WTC11 (cell line): ENCODE data around the gene JCAD.

Experiments
- CTCF ChIP-seq: fragments of 200-600 bp; IDR thresholded peaks from 2 replicates; pipeline ENCODE4 v1.8.0; 2022; ENCODE audit warnings: antibody characterized with exemption
- ELF4 ChIP-seq: sonication (generic); formaldehyde crosslinking; IDR thresholded peaks from 2 replicates; pipeline ENCODE4 v1.8.1; 2022; ENCODE audit warnings: low read depth, mild to moderate bottlenecking, moderate library complexity, missing genetic modification reagents

- TF ChIP-seq CTCF (no peak), ELF4 (CRISPR knock-in tag) (no peak)
Observed at GRCh38 chr10:29981510-29981909, 77.9 kb downstream of the JCAD start.
